Skeletal muscle tissue (tissue), 4 donors: ENCODE data around the gene PES1. TPM values are rescaled to one million over a fixed set of nuclear protein-coding genes. Genes with fewer than 3 reads are reported as not detected.
"Not testable (repeated sequence)": the region's sequence is repeated elsewhere in the genome, so short reads cannot be mapped to it uniquely, and the experiment has no call there.

Source experiments
- H3K27ac ChIP-seq: one replicate; pipeline ENCODE4 v1.7.0; 2013; ENCODE audit warnings: mild to moderate bottlenecking, low read depth, low read length, inconsistent platforms
- H3K27me3 ChIP-seq, 3 donors: one replicate each; pipeline ENCODE4 v1.7.0; 2013; ENCODE audit warnings: low read length in 3 of 3; ENCODE audit not compliant: control insufficient read depth in 3 of 3, insufficient read depth in 3 of 3
- H3K36me3 ChIP-seq, 3 donors: one replicate each; pipeline ENCODE4 v1.7.0; 2013; ENCODE audit warnings: low read length in 3 of 3; ENCODE audit not compliant: control insufficient read depth in 3 of 3, insufficient read depth in 3 of 3
- H3K4me1 ChIP-seq, 3 donors: one replicate each; pipeline ENCODE4 v1.7.0; 2013; ENCODE audit warnings: low read length in 3 of 3, mild to moderate bottlenecking in 3 of 3; ENCODE audit not compliant: control insufficient read depth in 3 of 3, insufficient read depth in 3 of 3
- H3K4me3 ChIP-seq, 3 donors: one replicate each; pipeline ENCODE4 v1.7.0; 2013; ENCODE audit warnings: low read length in 3 of 3
- H3K9ac ChIP-seq, 3 donors: one replicate each; pipeline ENCODE4 v1.7.0; 2013; ENCODE audit warnings: low read length in 3 of 3, mild to moderate bottlenecking in 3 of 3, moderate library complexity in 2 of 3, low read depth in 1 of 3
- H3K9me3 ChIP-seq, 3 donors: one replicate each; pipeline ENCODE4 v1.7.0; 2013; ENCODE audit warnings: low read length in 3 of 3; ENCODE audit not compliant: control insufficient read depth in 3 of 3
- total RNA-seq: library from RNA; depleted of rRNA; stranded (reverse); fragments of >200 nt; gene quantifications from one replicate; pipeline ENCODE4 v1.2.3, GENCODE V29; 2014
- donor health status: Osteomylitis.

The PES1 gene
- total RNA-seq, 1 donor from 2014 or later = 43.3 TPM

- Histone ChIP-seq H3K9me3 (no peaks in the 10 kb centered on the region), H3K9ac (no peak overlapping the region), H3K36me3 (peaks cover 0 to 3% (median 2%) of the 10 kb centered on the region in 3 donors), H3K4me3 (no peak overlapping the region), H3K4me1 (no peaks in the 10 kb centered on the region), H3K27ac (no peak overlapping the region), H3K27me3 (no peaks in the 10 kb centered on the region)
Observed at GRCh38 chr22:30628491-30628890, 36.8 kb upstream of the PES1 start.

- Histone ChIP-seq H3K36me3 (peaks cover 0 to 5% (median 3%) of the 10 kb centered on the region in 3 donors), H3K9ac (no peak overlapping the region), H3K27me3 (no peaks in the 10 kb centered on the region), H3K4me1 (no peaks in the 10 kb centered on the region), H3K9me3 (no peaks in the 10 kb centered on the region), H3K4me3 (no peak overlapping the region), H3K27ac (no peak overlapping the region)
Observed at GRCh38 chr22:30627471-30627870, 35.8 kb upstream of the PES1 start.

- H3K4me3 ChIP-seq = no peak overlapping the region
- no peak overlapping the region for H3K27ac ChIP-seq
- H3K9ac ChIP-seq = no peak overlapping the region
- H3K4me1 ChIP-seq = no peaks in the 10 kb centered on the region
- no peaks in the 10 kb centered on the region for H3K27me3 ChIP-seq
- no peaks in the 10 kb centered on the region for H3K9me3 ChIP-seq
- H3K36me3 ChIP-seq = peaks cover 0 to 7% (median 5%) of the 10 kb centered on the region in 3 donors
Observed at GRCh38 chr22:30626413-30626812, 34.7 kb upstream of the PES1 start.

GRCh38 chr22:30619909-30620308 lies 28.2 kb upstream of the PES1 start:
- H3K27ac ChIP-seq, H3K9me3 ChIP-seq, H3K4me1 ChIP-seq, H3K27me3 ChIP-seq, H3K9ac ChIP-seq, H3K4me3 ChIP-seq: not testable (repeated sequence)
- H3K36me3 ChIP-seq = peaks cover 6 to 22% (median 8%) of the 10 kb centered on the region in 3 donors

GRCh38 chr22:30617819-30618218 lies 26.1 kb upstream of the PES1 start:
- Histone ChIP-seq H3K9me3 (no peaks in the 10 kb centered on the region), H3K27me3 (no peaks in the 10 kb centered on the region), H3K4me1 (no peaks in the 10 kb centered on the region), H3K27ac (no peak overlapping the region), H3K9ac (no peak overlapping the region), H3K4me3 (no peak overlapping the region), H3K36me3 (peaks cover 6 to 27% (median 10%) of the 10 kb centered on the region in 3 donors)

- H3K4me1 ChIP-seq = no peaks in the 10 kb centered on the region
- peaks cover 6 to 22% (median 6%) of the 10 kb centered on the region in 3 donors for H3K36me3 ChIP-seq
- H3K27ac ChIP-seq = no peak overlapping the region
- no peak overlapping the region for H3K9ac ChIP-seq
- no peaks in the 10 kb centered on the region for H3K9me3 ChIP-seq
- no peaks in the 10 kb centered on the region for H3K27me3 ChIP-seq
- no peak overlapping the region for H3K4me3 ChIP-seq
Observed at GRCh38 chr22:30615543-30615954, 23.8 kb upstream of the PES1 start.

GRCh38 chr22:30614879-30615278 lies 23.2 kb upstream of the PES1 start:
- Histone ChIP-seq H3K9me3 (no peaks in the 10 kb centered on the region), H3K4me1 (peaks cover 0 to under 1% (median 0%) of the 10 kb centered on the region in 3 donors), H3K36me3 (peaks cover 6 to 18% (median 6%) of the 10 kb centered on the region in 3 donors), H3K27me3 (no peaks in the 10 kb centered on the region), H3K4me3 (no peak overlapping the region), H3K9ac (no peak overlapping the region), H3K27ac (no peak overlapping the region)

GRCh38 chr22:30614268-30614667 lies 22.6 kb upstream of the PES1 start:
- Histone ChIP-seq H3K27ac (no peak overlapping the region), H3K36me3 (peaks cover 4 to 18% (median 5%) of the 10 kb centered on the region in 3 donors), H3K9me3 (no peaks in the 10 kb centered on the region), H3K4me3 (no peak overlapping the region), H3K4me1 (peaks cover 2 to 6% (median 4%) of the 10 kb centered on the region in 3 donors), H3K9ac (no peak overlapping the region), H3K27me3 (no peaks in the 10 kb centered on the region)

GRCh38 chr22:30612789-30613188 lies 21.1 kb upstream of the PES1 start:
- H3K27me3 ChIP-seq = no peaks in the 10 kb centered on the region
- H3K36me3 ChIP-seq = peaks cover 3 to 18% (median 5%) of the 10 kb centered on the region in 3 donors
- H3K4me1 ChIP-seq = peaks cover 13 to 19% (median 14%) of the 10 kb centered on the region in 3 donors
- no peak overlapping the region for H3K4me3 ChIP-seq
- no peaks in the 10 kb centered on the region for H3K9me3 ChIP-seq
- H3K9ac ChIP-seq = no peak overlapping the region
- H3K27ac ChIP-seq = no peak overlapping the region

- no peak overlapping the region for H3K27ac ChIP-seq
- H3K9ac ChIP-seq = no peak overlapping the region
- peaks cover 25 to 27% (median 25%) of the 10 kb centered on the region in 3 donors for H3K4me1 ChIP-seq
- no peak overlapping the region for H3K4me3 ChIP-seq
- peaks cover 0 to 13% (median 5%) of the 10 kb centered on the region in 3 donors for H3K36me3 ChIP-seq
- H3K27me3 ChIP-seq = no peaks in the 10 kb centered on the region
- no peaks in the 10 kb centered on the region for H3K9me3 ChIP-seq
Observed at GRCh38 chr22:30611197-30611596, 19.5 kb upstream of the PES1 start.
